ENCODE measurements around the gene CMKLR1.

GRCh38 chr12:108340037-108340436 lies 926 bp upstream of the CMKLR1 start:
- TF ChIP-seq CTCF (IDR thresholded peaks at IDR 0.05; ENCODE audit: low read length), result no peak
- TF ChIP-seq EZH2 (IDR thresholded peaks at IDR 0.05; ENCODE audit: borderline replicate concordance, low read length), result no peak
